Pulmonary artery endothelial cell (primary cell): ENCODE measurements around the gene NCEH1. TPM values are rescaled to one million over a fixed set of nuclear protein-coding genes. Genes with fewer than 3 reads are reported as not detected.
"Not testable (repeated sequence)": the region's sequence is repeated elsewhere in the genome, so short reads cannot be mapped to it uniquely, and the experiment has no call there.

Experiments
- DNase-seq: peaks from one replicate; pipeline ENCODE4 v3.0.0-alpha.2; 2011; ENCODE audit warnings: low read depth, low spot score
- total RNA-seq: library from RNA; depleted of rRNA; stranded (reverse); fragments of >200 nt; gene quantifications from 2 replicates; pipeline ENCODE4 v1.2.3, GENCODE V29; 2014

The NCEH1 gene
- total RNA-seq, result 24.7 and 34.4 TPM in 2 replicates

GRCh38 chr3:172710664-172711453, at the start of gene NCEH1:
TSS of gene NCEH1 (minus strand) at chr3:172711067. CDS start at chr3:172710984, 83 bp downstream.
- peak; percentile 93 for DNase-seq

GRCh38 chr3:172760416-172760815, 49.5 kb upstream of the NCEH1 start:
- DNase-seq, result not testable (repeated sequence)

- DNase-seq, result no peak
Observed at GRCh38 chr3:172753125-172753524, 42.3 kb upstream of the NCEH1 start.

- no peak for DNase-seq
Observed at GRCh38 chr3:172752651-172753050, 41.8 kb upstream of the NCEH1 start.

- DNase-seq, result no peak
Observed at GRCh38 chr3:172751175-172751704, 40.4 kb upstream of the NCEH1 start.

- DNase-seq, result peak; percentile 99
Observed at GRCh38 chr3:172750368-172751174, 39.7 kb upstream of the NCEH1 start, which contains the start of gene ECT2. TSS of gene ECT2 (plus strand) at chr3:172750726. CDS start at chr3:172754531, 3,805 bp downstream.

- no peak for DNase-seq
Observed at GRCh38 chr3:172750069-172750367, 39.2 kb upstream of the NCEH1 start.

GRCh38 chr3:172749230-172749965, 38.5 kb upstream of the NCEH1 start:
- peak; percentile 72 for DNase-seq

GRCh38 chr3:172746475-172746874, 35.6 kb upstream of the NCEH1 start:
- DNase-seq, result no peak

GRCh38 chr3:172739462-172739861, 28.6 kb upstream of the NCEH1 start:
- no peak for DNase-seq

GRCh38 chr3:172735014-172735413, 24.1 kb upstream of the NCEH1 start:
- DNase-seq, result no peak

- DNase-seq, result no peak
Observed at GRCh38 chr3:172726380-172726779, 15.5 kb upstream of the NCEH1 start.

GRCh38 chr3:172722536-172723040, 11.7 kb upstream of the NCEH1 start:
- not testable (repeated sequence) for DNase-seq

- no peak for DNase-seq
Observed at GRCh38 chr3:172717493-172718088, 6.7 kb upstream of the NCEH1 start.

GRCh38 chr3:172716476-172716875, 5.6 kb upstream of the NCEH1 start:
- no peak for DNase-seq

- DNase-seq, result no peak
Observed at GRCh38 chr3:172713316-172713715, 2.4 kb upstream of the NCEH1 start.

- no peak for DNase-seq
Observed at GRCh38 chr3:172711454-172711795, 558 bp upstream of the NCEH1 start.

- DNase-seq, result no peak
Observed at GRCh38 chr3:172709774-172710663, 848 bp downstream of the NCEH1 start.

- no peak for DNase-seq
Observed at GRCh38 chr3:172708921-172709773, 1.7 kb downstream of the NCEH1 start.
